Stomach (tissue), 9 donors: ENCODE data around the gene CD74. TPM values are rescaled to one million over a fixed set of nuclear protein-coding genes. Genes with fewer than 3 reads are reported as not detected.

ENCODE experiments used
- DNase-seq, 2 donors: peaks; one replicate each; pipeline versions ENCODE4 v3.0.0 to v3.0.0-alpha.2; 2013 to 2019
- H3K27ac ChIP-seq, 5 donors: fragments of 200-600 bp in 4 of 5; sonication (generic) in 4 of 5; one replicate each; pipeline ENCODE4 v1.5.1; 2013 to 2019; ENCODE audit warnings: mild to moderate bottlenecking in 1 of 5, moderate library complexity in 1 of 5
- H3K27me3 ChIP-seq, 3 donors: fragments of 200-600 bp; sonication (generic); one replicate each; pipeline ENCODE4 v1.5.1; 2017 to 2019; ENCODE audit warnings: mixed run types in 1 of 3
- H3K36me3 ChIP-seq, 4 donors: fragments of 200-600 bp; sonication (generic); 1 replicate in 3 of 4; 2 replicates in 1 of 4; pipeline ENCODE4 v1.5.1; 2016 to 2019
- H3K4me1 ChIP-seq, 4 donors: fragments of 200-600 bp; sonication (generic); one replicate each; pipeline ENCODE4 v1.5.1; 2016 to 2019
- H3K4me3 ChIP-seq, 4 donors: fragments of 200-600 bp; sonication (generic) in 3 of 4; one replicate each; pipeline ENCODE4 v1.5.1; 2016 to 2019; ENCODE audit warnings: mild to moderate bottlenecking in 1 of 4
- H3K9me3 ChIP-seq, 4 donors: fragments of 200-600 bp; sonication (generic); one replicate each; pipeline ENCODE4 v1.5.1; 2016 to 2019
- CTCF ChIP-seq, 7 experiments: fragments of 450-650 bp in 4 of 7; fragments of 200-600 bp in 3 of 7; sonication (generic) in 3 of 7; IDR thresholded peaks; one replicate each; pipeline ENCODE4 v1.5.1; 2016 to 2019; ENCODE audit warnings: antibody characterized with exemption in 7 of 7, control low read depth in 2 of 7, mild to moderate bottlenecking in 1 of 7
- EP300 ChIP-seq: sonication (generic); formaldehyde crosslinking; IDR thresholded peaks from one replicate; pipeline ENCODE4 v1.6.1; 2017; ENCODE audit warnings: antibody characterized with exemption
- POLR2A ChIP-seq, 4 donors: fragments of 450-650 bp; IDR thresholded peaks; one replicate each; pipeline ENCODE4 v1.6.1; 2016; ENCODE audit warnings: antibody characterized with exemption in 4 of 4, control low read depth in 2 of 4, mild to moderate bottlenecking in 1 of 4, moderate library complexity in 1 of 4
- POLR2AphosphoS5 ChIP-seq, 3 donors: sonication (generic); formaldehyde crosslinking; IDR thresholded peaks; one replicate each; pipeline ENCODE4 v1.6.1; 2016; ENCODE audit warnings: antibody characterized with exemption in 3 of 3
- WGBS, 5 donors: extraction: QIAGEN DNeasy Blood & Tissue Kit in 3 of 5; methylation state at CpG; one replicate each; pipeline versions ENCODE4 v1.1.5 to v1.1.7; 2013 to 2018; 5-methylcytosine and 5-hydroxymethylcytosine counted together
- intact Hi-C: fragments of 100-400 bp; cut with DNase I; formaldehyde crosslinking; loops from one replicate; pipeline ENCODE4 v1.15.1; 2023; ENCODE audit warnings: low total_unique reads
- polyA plus RNA-seq, 3 donors: library from polyadenylated mRNA; stranded (reverse); fragments of 200-250 nt; gene quantifications; one replicate each; pipeline ENCODE4 v1.2.3, GENCODE V29; 2013
- total RNA-seq, 5 donors: library from RNA; depleted of rRNA; stranded (reverse); fragments of >200 nt; gene quantifications; one replicate each; pipeline versions ENCODE4 v1.1.0 to v1.2.3, GENCODE V29; 2014 to 2016
- donor health status: healthy with polysubstance abuse.
- donor health status: Bipolar disorder and iron deficiency.
- donor health status: healthy.

Gene CD74
- total and polyA plus RNA-seq, 8 donors, result 102 to 1,185 (median 296) TPM

GRCh38 chr5:150434464-150434863 is 21.8 kb upstream of the CD74 start:
- no peaks in the 10 kb centered on the region for H3K36me3 ChIP-seq
- intact Hi-C loops, result no loop called here
- WGBS, 5 donors, result 57 to 75% (median 63%) methylated on average over 6 of the region's 6 CpGs

GRCh38 chr5:150431574-150431973 is 18.9 kb upstream of the CD74 start:
- TF ChIP-seq POLR2A (IDR thresholded peaks at IDR 0.05) (no peak), CTCF (IDR thresholded peaks at IDR 0.05) (no peak), POLR2AphosphoS5 (IDR thresholded peaks at IDR 0.05) (no peak), EP300 (no peak)
- no peaks in the 10 kb centered on the region for H3K9me3 ChIP-seq
- no peaks in the 10 kb centered on the region for H3K36me3 ChIP-seq
- no peaks in the 10 kb centered on the region for H3K27me3 ChIP-seq
- H3K27ac ChIP-seq, result no peak overlapping the region
- no peak for DNase-seq
- H3K4me1 ChIP-seq, result peaks cover 8 to 20% (median 13%) of the 10 kb centered on the region in 4 donors
- intact Hi-C loops, result no loop called here
- no peak overlapping the region for H3K4me3 ChIP-seq
- WGBS, 5 donors, result 47 to 60% (median 52%) methylated on average over 4 of the region's 4 CpGs

More at GRCh38 chr5:150434464-150434863, 21.8 kb upstream of the CD74 start:
- no peaks in the 10 kb centered on the region for H3K9me3 ChIP-seq
- no peak overlapping the region for H3K27ac ChIP-seq
- peak in 1 of 2 donors; percentile 81 for DNase-seq
- no peak for TF ChIP-seq CTCF (IDR thresholded peaks at IDR 0.05)
- TF ChIP-seq POLR2A (IDR thresholded peaks at IDR 0.05), result no peak
- TF ChIP-seq POLR2AphosphoS5 (IDR thresholded peaks at IDR 0.05), result no peak
- no peak for TF ChIP-seq EP300
- peaks cover 0 to 8% (median 3%) of the 10 kb centered on the region in 4 donors for H3K4me1 ChIP-seq
- no peaks in the 10 kb centered on the region for H3K27me3 ChIP-seq
- no peak overlapping the region for H3K4me3 ChIP-seq

GRCh38 chr5:150431048-150431447 is 18.3 kb upstream of the CD74 start:
- no peaks in the 10 kb centered on the region for H3K36me3 ChIP-seq
- intact Hi-C loops, result no loop called here
- DNase-seq, result no peak
- no peak overlapping the region for H3K27ac ChIP-seq
- peaks cover 8 to 15% (median 11%) of the 10 kb centered on the region in 4 donors for H3K4me1 ChIP-seq
- no peaks in the 10 kb centered on the region for H3K9me3 ChIP-seq
- WGBS, 5 donors, result 81 to 88% (median 86%) methylated on average over 18 of the region's 18 CpGs
- TF ChIP-seq EP300, result no peak
- TF ChIP-seq POLR2AphosphoS5 (IDR thresholded peaks at IDR 0.05), result no peak
- TF ChIP-seq CTCF (IDR thresholded peaks at IDR 0.05), result no peak
- no peak for TF ChIP-seq POLR2A (IDR thresholded peaks at IDR 0.05)
- H3K27me3 ChIP-seq, result no peaks in the 10 kb centered on the region
- no peak overlapping the region for H3K4me3 ChIP-seq

GRCh38 chr5:150429410-150429873 is 16.7 kb upstream of the CD74 start:
- WGBS, 5 donors, result 81 to 87% (median 84%) methylated on average over 5 of the region's 5 CpGs
- Histone ChIP-seq H3K4me3 (no peak overlapping the region), H3K9me3 (no peaks in the 10 kb centered on the region), H3K4me1 (peaks cover 6 to 12% (median 10%) of the 10 kb centered on the region in 4 donors), H3K36me3 (no peaks in the 10 kb centered on the region), H3K27me3 (no peaks in the 10 kb centered on the region), H3K27ac (no peak overlapping the region)
- intact Hi-C loops, result loop anchor here (10.0 kb wide), 1 partner anchor 165 kb away; no protein-coding TSS in a partner anchor
- DNase-seq, result no peak
- TF ChIP-seq CTCF (IDR thresholded peaks at IDR 0.05), result no peak
- no peak for TF ChIP-seq EP300
- no peak for TF ChIP-seq POLR2A (IDR thresholded peaks at IDR 0.05)
- TF ChIP-seq POLR2AphosphoS5 (IDR thresholded peaks at IDR 0.05), result no peak
